ENCODE measurements around the gene EIPR1.

DNA sequence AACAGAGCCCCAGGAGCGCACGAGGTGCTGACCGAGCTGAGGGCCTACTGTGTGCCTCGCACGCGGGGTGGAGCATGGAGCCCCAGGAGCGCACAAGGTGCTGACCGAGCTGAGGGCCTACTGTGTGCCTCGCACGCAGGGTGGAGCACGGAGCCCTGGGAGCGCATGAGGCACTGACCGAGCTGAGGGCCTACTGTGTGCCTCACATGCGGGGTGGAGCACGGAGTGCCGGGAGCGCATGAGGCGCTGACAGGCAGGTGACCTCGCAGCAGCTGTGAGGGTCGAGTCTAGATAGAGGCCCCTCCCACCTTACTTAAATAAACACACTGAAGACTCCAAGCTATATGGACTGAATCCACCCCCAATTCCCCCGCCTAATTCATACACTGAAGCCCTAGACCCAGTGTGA lies 60.3 kb downstream of the EIPR1 start:
- TF ChIP-seq, protein P1, sequence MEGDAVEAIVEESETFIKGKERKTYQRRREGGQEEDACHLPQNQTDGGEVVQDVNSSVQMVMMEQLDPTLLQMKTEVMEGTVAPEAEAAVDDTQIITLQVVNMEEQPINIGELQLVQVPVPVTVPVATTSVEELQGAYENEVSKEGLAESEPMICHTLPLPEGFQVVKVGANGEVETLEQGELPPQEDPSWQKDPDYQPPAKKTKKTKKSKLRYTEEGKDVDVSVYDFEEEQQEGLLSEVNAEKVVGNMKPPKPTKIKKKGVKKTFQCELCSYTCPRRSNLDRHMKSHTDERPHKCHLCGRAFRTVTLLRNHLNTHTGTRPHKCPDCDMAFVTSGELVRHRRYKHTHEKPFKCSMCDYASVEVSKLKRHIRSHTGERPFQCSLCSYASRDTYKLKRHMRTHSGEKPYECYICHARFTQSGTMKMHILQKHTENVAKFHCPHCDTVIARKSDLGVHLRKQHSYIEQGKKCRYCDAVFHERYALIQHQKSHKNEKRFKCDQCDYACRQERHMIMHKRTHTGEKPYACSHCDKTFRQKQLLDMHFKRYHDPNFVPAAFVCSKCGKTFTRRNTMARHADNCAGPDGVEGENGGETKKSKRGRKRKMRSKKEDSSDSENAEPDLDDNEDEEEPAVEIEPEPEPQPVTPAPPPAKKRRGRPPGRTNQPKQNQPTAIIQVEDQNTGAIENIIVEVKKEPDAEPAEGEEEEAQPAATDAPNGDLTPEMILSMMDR (IDR thresholded peaks at IDR 0.05) = no peak
- TF ChIP-seq POLR2A (IDR thresholded peaks at IDR 0.05) = no peak
